Trophoblast cell (in vitro differentiated cells and primary cell): ENCODE measurements around the gene DOLK.

ENCODE experiments used
- DNase-seq, 2 donors: peaks; one replicate each; pipeline ENCODE4 v3.0.0-alpha.2; 2016
- H2AFZ ChIP-seq: 2 replicates; pipeline ENCODE4 v1.6.1; 2013; ENCODE audit warnings: low read length, moderate library complexity, mild to moderate bottlenecking; ENCODE audit not compliant: insufficient read depth, poor library complexity
- H2AK5ac ChIP-seq: 2 replicates; pipeline ENCODE4 v1.6.1; 2013; ENCODE audit warnings: mild to moderate bottlenecking, low read length
- H2BK120ac ChIP-seq: 2 replicates; pipeline ENCODE4 v1.6.1; 2013; ENCODE audit warnings: low read length, mild to moderate bottlenecking, moderate library complexity; ENCODE audit not compliant: insufficient read depth, poor library complexity
- H2BK12ac ChIP-seq: 2 replicates; pipeline ENCODE4 v1.6.1; 2013; ENCODE audit warnings: mild to moderate bottlenecking, low read length, moderate library complexity
- H2BK5ac ChIP-seq: 2 replicates; pipeline ENCODE4 v1.6.1; 2013; ENCODE audit warnings: low read length, low read depth, moderate library complexity, mild to moderate bottlenecking; ENCODE audit not compliant: poor library complexity
- H3K14ac ChIP-seq: 2 replicates; pipeline ENCODE4 v1.6.1; 2013; ENCODE audit warnings: mild to moderate bottlenecking, low read length
- H3K18ac ChIP-seq: 2 replicates; pipeline ENCODE4 v1.6.1; 2013; ENCODE audit warnings: mild to moderate bottlenecking, low read length
- H3K23ac ChIP-seq: 2 replicates; pipeline ENCODE4 v1.6.1; 2013; ENCODE audit warnings: low read length
- H3K27ac ChIP-seq: 2 replicates; pipeline ENCODE4 v1.5.1; 2013; ENCODE audit warnings: low read depth, mild to moderate bottlenecking, inconsistent platforms, low read length, moderate library complexity
- H3K27me3 ChIP-seq: 2 replicates; pipeline ENCODE4 v1.6.1; 2013; ENCODE audit warnings: inconsistent platforms, mild to moderate bottlenecking, low read length, moderate library complexity; ENCODE audit not compliant: insufficient read depth
- H3K36me3 ChIP-seq, 2 experiments: 1 replicate in 1 of 2; 2 replicates in 1 of 2; pipeline ENCODE4 v1.6.1; 2013; ENCODE audit warnings: low read length in 2 of 2, mild to moderate bottlenecking in 2 of 2, moderate library complexity in 1 of 2; ENCODE audit not compliant: insufficient read depth in 2 of 2, control insufficient read depth in 1 of 2
- H3K4ac ChIP-seq: 2 replicates; pipeline ENCODE4 v1.6.1; 2013; ENCODE audit warnings: low read depth, mild to moderate bottlenecking, low read length, moderate library complexity
- H3K4me1 ChIP-seq, 2 experiments: 1 replicate in 1 of 2; 2 replicates in 1 of 2; pipeline ENCODE4 v1.6.1; 2013; ENCODE audit warnings: low read length in 2 of 2, mild to moderate bottlenecking in 2 of 2, moderate library complexity in 1 of 2; ENCODE audit not compliant: insufficient read depth in 2 of 2, control insufficient read depth in 1 of 2
- H3K4me2 ChIP-seq: 2 replicates; pipeline ENCODE4 v1.6.1; 2013; ENCODE audit warnings: inconsistent platforms, mild to moderate bottlenecking, low read length, moderate library complexity
- H3K4me3 ChIP-seq: 2 replicates; pipeline ENCODE4 v1.5.1; 2013; ENCODE audit warnings: mild to moderate bottlenecking, low read depth, low read length, inconsistent platforms
- H3K79me1 ChIP-seq: one replicate; pipeline ENCODE4 v1.6.1; 2013; ENCODE audit warnings: low read length
- H3K79me2 ChIP-seq: 2 replicates; pipeline ENCODE4 v1.6.1; 2013; ENCODE audit warnings: low read length, mild to moderate bottlenecking; ENCODE audit not compliant: control insufficient read depth, insufficient read depth, poor library complexity
- H3K9ac ChIP-seq: 2 replicates; pipeline ENCODE4 v1.6.1; 2013; ENCODE audit warnings: mild to moderate bottlenecking, low read length
- H3K9me3 ChIP-seq: 2 replicates; pipeline ENCODE4 v1.6.1; 2013; ENCODE audit warnings: low read depth, mild to moderate bottlenecking, control low read depth, inconsistent platforms, low read length; ENCODE audit not compliant: insufficient read depth
- H4K12ac ChIP-seq: 2 replicates; pipeline ENCODE4 v1.6.1; 2013; ENCODE audit warnings: low read depth, mild to moderate bottlenecking, low read length, moderate library complexity
- H4K8ac ChIP-seq: 2 replicates; pipeline ENCODE4 v1.6.1; 2013; ENCODE audit warnings: low read depth, mild to moderate bottlenecking, low read length, moderate library complexity
- H4K91ac ChIP-seq: one replicate; pipeline ENCODE4 v1.6.1; 2013; ENCODE audit warnings: low read depth, mild to moderate bottlenecking, low read length, moderate library complexity
- WGBS: extraction: QIAGEN DNeasy Blood & Tissue Kit; methylation state at CpG from one replicate; pipeline ENCODE4 v1.1.7; 2013; ENCODE audit warnings: missing lambda C conversion rate; ENCODE audit not compliant: insufficient read length, insufficient coverage; ENCODE audit errors: extremely low coverage; 5-methylcytosine and 5-hydroxymethylcytosine counted together

Gene DOLK

DNA sequence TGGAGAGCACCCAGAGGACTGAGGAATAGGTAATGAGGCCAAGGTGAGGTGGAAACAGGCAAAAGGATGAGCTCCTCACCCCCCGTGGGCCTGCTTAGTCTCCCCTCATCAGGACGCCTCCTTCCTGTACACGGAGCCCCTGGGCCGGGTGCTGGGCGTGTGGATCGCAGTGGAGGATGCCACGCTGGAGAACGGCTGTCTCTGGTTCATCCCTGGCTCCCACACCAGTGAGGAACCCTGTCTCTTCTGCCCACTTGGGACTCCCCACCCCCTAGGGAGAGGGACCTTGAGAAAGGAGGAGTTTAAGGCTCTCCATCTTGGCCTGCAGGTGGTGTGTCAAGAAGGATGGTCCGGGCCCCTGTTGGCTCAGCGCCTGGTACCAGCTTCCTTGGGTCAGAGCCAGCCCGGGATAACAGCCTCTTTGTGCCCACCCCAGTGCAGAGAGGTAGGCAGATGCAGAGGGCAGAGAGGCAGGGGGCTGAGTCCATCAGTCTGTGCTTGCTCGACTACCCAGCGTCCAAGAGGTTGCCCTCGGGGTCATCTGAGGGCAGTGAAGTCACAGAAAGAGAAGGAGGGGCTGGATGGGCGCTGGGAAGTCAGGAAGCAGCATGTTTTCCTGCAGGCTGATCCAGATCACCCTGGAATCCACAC is 7.0 kb downstream of the DOLK start:
- H4K8ac ChIP-seq: no peak overlapping the region
- H2BK5ac ChIP-seq: no peak overlapping the region
- no peaks in the 10 kb centered on the region for H3K79me1 ChIP-seq
- no peak overlapping the region for H4K12ac ChIP-seq
- no peak overlapping the region for H2BK120ac ChIP-seq
- no peak overlapping the region for H3K4me3 ChIP-seq
- no peak overlapping the region for H4K91ac ChIP-seq
- H2AK5ac ChIP-seq: no peak overlapping the region
- H3K4me2 ChIP-seq: no peak overlapping the region
- peaks cover 10 to 11% of the 10 kb centered on the region in 2 experiments for H3K4me1 ChIP-seq
- DNase-seq: no peak
- H3K36me3 ChIP-seq: no peaks in the 10 kb centered on the region
- no peaks in the 10 kb centered on the region for H3K27me3 ChIP-seq
- no peak overlapping the region for H3K18ac ChIP-seq
- no peak overlapping the region for H3K23ac ChIP-seq
- no peak overlapping the region for H3K27ac ChIP-seq
- H2AFZ ChIP-seq: no peak overlapping the region
- no peak overlapping the region for H3K9ac ChIP-seq
- H3K79me2 ChIP-seq: no peaks in the 10 kb centered on the region
- WGBS: no CpG with 5 or more reads among the region's 15 CpGs
- H3K9me3 ChIP-seq: no peaks in the 10 kb centered on the region
- no peak overlapping the region for H2BK12ac ChIP-seq
- H3K14ac ChIP-seq: no peak overlapping the region
- H3K4ac ChIP-seq: no peak overlapping the region

DNA sequence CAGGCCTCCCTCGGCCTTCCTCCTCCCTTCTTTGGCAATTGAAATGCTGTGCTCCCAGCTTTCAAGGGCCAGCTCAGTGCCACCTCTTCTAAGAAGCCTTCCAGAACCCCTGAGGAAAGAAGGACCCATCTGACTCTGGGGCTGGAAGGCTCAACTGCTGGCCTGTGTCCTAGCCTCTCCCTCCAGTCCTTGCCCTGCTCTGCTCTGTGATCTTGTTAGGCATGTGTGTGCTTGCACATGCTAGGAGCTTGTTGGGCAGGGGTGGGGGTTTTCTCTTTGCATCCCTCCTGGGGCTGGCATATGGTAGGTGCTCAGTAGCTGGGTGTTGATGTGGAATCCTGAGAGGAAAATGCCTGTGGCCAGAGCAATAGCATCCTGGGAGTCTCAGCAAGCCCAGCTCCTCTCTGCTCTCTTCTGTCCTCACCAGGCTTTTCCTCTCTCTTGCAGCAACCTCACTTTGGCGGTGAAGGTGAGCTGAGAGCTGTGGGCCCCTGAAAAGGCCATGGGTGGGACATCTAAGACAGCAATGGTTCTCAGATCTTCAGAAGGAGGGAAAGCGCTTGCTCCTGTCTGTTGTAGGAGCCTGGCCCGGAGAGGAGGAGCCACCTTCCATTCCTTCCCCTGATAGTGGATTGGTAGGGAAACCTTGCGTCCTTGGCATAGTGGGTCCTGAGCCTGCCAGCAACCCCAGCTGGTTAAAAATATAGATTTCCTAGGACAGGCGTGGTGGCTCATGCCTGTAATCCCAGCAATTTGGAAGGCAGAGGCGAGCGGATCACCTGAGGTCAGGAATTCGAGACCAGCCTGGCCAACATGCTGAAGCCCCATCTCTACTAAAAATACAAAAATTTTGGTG is 9.9 kb downstream of the DOLK start:
- Histone ChIP-seq H3K27me3 (no peaks in the 10 kb centered on the region), H3K79me2 (no peaks in the 10 kb centered on the region), H2AK5ac (no peak overlapping the region), H3K4me3 (no peak overlapping the region), H3K4ac (no peak overlapping the region), H3K79me1 (no peaks in the 10 kb centered on the region), H3K18ac (no peak overlapping the region), H3K4me1 (no peaks in the 10 kb centered on the region), H3K9ac (no peak overlapping the region), H4K8ac (no peak overlapping the region), H2BK120ac (no peak overlapping the region), H3K9me3 (no peaks in the 10 kb centered on the region), H3K4me2 (no peak overlapping the region), H2AFZ (no peak overlapping the region), H3K27ac (no peak overlapping the region), H3K23ac (no peak overlapping the region), H3K36me3 (no peaks in the 10 kb centered on the region), H2BK12ac (no peak overlapping the region), H4K12ac (no peak overlapping the region), H3K14ac (no peak overlapping the region), H4K91ac (no peak overlapping the region), H2BK5ac (no peak overlapping the region)
- no CpG with 5 or more reads among the region's 9 CpGs for WGBS
- no peak for DNase-seq

DNA sequence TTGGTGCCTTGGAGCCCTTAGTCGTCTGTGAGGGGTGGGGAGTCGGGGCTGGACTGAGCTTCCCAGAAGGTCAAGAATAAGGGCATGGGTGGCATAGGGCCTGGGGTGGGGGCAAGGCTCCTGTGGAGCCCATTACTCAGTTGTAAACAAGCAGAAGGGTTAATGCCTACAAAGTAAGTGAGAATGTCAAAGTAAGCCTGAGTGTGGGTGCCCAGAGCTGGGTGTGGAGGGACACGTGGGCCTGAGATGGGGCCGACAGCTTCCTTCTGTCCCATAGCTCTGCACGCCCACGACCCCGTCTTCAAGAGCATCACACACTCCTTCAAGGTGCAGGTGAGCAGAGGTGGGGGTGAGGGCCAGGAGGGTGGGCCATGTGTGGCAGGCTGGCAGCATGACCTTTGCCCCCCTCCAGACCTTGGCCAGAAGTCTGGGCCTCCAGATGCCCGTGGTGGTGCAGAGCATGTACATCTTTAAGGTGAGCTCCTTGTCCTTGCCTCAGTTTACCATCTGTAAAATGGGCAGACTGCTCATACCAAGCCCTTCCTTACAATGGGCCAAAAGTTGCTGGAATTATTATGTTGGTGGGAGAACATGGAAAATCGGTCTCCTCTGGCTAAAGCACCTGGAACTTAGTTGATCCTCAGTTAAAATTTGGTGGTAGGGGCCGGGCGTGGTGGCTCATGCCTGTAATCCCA is 11.1 kb downstream of the DOLK start:
- Histone ChIP-seq H3K27ac (no peak overlapping the region), H3K4me3 (no peak overlapping the region), H4K8ac (no peak overlapping the region), H2AK5ac (no peak overlapping the region), H3K18ac (no peak overlapping the region), H3K36me3 (no peaks in the 10 kb centered on the region), H3K4me2 (no peak overlapping the region), H3K23ac (no peak overlapping the region), H4K12ac (no peak overlapping the region), H3K79me2 (no peaks in the 10 kb centered on the region), H3K27me3 (no peaks in the 10 kb centered on the region), H3K4me1 (no peaks in the 10 kb centered on the region), H2BK5ac (no peak overlapping the region), H2BK120ac (no peak overlapping the region), H3K9me3 (no peaks in the 10 kb centered on the region), H3K9ac (no peak overlapping the region), H3K14ac (no peak overlapping the region), H2AFZ (no peak overlapping the region), H2BK12ac (no peak overlapping the region), H3K79me1 (no peaks in the 10 kb centered on the region), H3K4ac (no peak overlapping the region), H4K91ac (no peak overlapping the region)
- DNase-seq: no peak
- no CpG with 5 or more reads among the region's 11 CpGs for WGBS

DNA sequence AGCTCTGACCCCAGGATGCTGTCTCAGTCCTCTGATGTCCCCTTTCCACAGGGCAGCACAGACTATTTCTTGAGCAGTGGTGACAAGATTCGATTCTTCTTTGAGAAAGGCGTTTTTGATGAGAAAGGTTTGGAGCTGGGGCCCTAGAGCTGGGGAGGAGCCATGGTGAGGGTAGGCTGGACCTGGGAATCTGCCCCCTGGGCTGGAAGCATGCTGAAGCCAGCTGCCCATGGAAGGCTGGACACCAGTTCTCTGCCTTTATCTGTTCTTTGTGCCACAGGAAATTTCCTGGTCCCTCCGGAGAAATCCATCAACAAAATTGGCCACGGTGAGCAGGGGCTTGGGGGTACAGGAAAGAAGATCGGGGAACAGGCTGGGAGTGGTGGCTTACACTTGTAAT is 13.7 kb downstream of the DOLK start:
- Histone ChIP-seq H3K9me3 (no peaks in the 10 kb centered on the region), H3K9ac (no peak overlapping the region), H2AFZ (no peak overlapping the region), H3K4me3 (no peak overlapping the region), H3K4me1 (no peaks in the 10 kb centered on the region), H3K36me3 (no peaks in the 10 kb centered on the region), H3K4ac (no peak overlapping the region), H2BK120ac (no peak overlapping the region), H2BK5ac (no peak overlapping the region), H3K14ac (no peak overlapping the region), H2AK5ac (no peak overlapping the region), H3K27me3 (no peaks in the 10 kb centered on the region), H3K79me2 (no peaks in the 10 kb centered on the region), H4K91ac (no peak overlapping the region), H4K12ac (no peak overlapping the region), H3K27ac (no peak overlapping the region), H3K79me1 (no peaks in the 10 kb centered on the region), H3K4me2 (no peak overlapping the region), H3K18ac (no peak overlapping the region), H2BK12ac (no peak overlapping the region), H4K8ac (no peak overlapping the region), H3K23ac (no peak overlapping the region)
- no peak for DNase-seq
- no CpG with 5 or more reads among the region's 5 CpGs for WGBS
